Calu3 (cell line): ENCODE measurements around the gene SPSB2. TPM values are rescaled to one million over a fixed set of nuclear protein-coding genes. Genes with fewer than 3 reads are reported as not detected.

Source experiments
- BruUV-seq: library from RNA; stranded (reverse); fragments of 400-500 nt; replicated peaks from 2 replicates; lab custom pipeline; 2021; lab: Mats Ljungman, UMichigan
- CTCF ChIA-PET: fragments of 300-600 bp; sonication (Branson Sonifier 250); formaldehyde crosslinking; loops from one replicate; lab custom pipeline; 2022; ENCODE audit warnings: antibody characterized with exemption; lab: Charles Lee
- DNase-seq: peaks from one replicate; pipeline ENCODE4 v3.0.0; 2022
- H3K27ac Mint-ChIP-seq: one replicate; pipeline ENCODE4 v1.8.0; 2022; ENCODE audit warnings: mixed read lengths; ENCODE audit not compliant: unreplicated experiment
- H3K27me3 Mint-ChIP-seq: one replicate; pipeline ENCODE4 v1.8.0; 2022; ENCODE audit warnings: mixed read lengths; ENCODE audit not compliant: unreplicated experiment
- H3K36me3 Mint-ChIP-seq: one replicate; pipeline ENCODE4 v1.8.0; 2022; ENCODE audit warnings: mild to moderate bottlenecking, moderate library complexity, mixed read lengths; ENCODE audit not compliant: insufficient read depth, unreplicated experiment
- H3K4me1 Mint-ChIP-seq: one replicate; pipeline ENCODE4 v1.8.0; 2022; ENCODE audit warnings: mild to moderate bottlenecking, low read depth, mixed read lengths; ENCODE audit not compliant: unreplicated experiment
- H3K4me3 Mint-ChIP-seq: one replicate; pipeline ENCODE4 v1.8.0; 2022; ENCODE audit warnings: mild to moderate bottlenecking, low read depth, moderate library complexity, mixed read lengths; ENCODE audit not compliant: unreplicated experiment
- H3K9me3 Mint-ChIP-seq: one replicate; pipeline ENCODE4 v1.8.0; 2022; ENCODE audit warnings: low read depth, mixed read lengths; ENCODE audit not compliant: unreplicated experiment
- intact Hi-C: fragments of 100-400 bp; cut with micrococcal nuclease; formaldehyde crosslinking; loops from one replicate; pipeline ENCODE4 v1.10.0; 2022; ENCODE audit not compliant: unreplicated experiment
- total RNA-seq: library from RNA; stranded (reverse); gene quantifications from 2 replicates; pipeline ENCODE4 v1.2.3, GENCODE V29; 2022
- TF ChIP-seq, protein P1 (sequence below): fragments of 200-600 bp; IDR thresholded peaks from one replicate; pipeline ENCODE4 v1.8.0; 2022; ENCODE audit warnings: antibody characterized with exemption; ENCODE audit not compliant: unreplicated experiment

SPSB2 gene
- total RNA-seq, 1 experiment from 2014 or later = 18.0 TPM

DNA sequence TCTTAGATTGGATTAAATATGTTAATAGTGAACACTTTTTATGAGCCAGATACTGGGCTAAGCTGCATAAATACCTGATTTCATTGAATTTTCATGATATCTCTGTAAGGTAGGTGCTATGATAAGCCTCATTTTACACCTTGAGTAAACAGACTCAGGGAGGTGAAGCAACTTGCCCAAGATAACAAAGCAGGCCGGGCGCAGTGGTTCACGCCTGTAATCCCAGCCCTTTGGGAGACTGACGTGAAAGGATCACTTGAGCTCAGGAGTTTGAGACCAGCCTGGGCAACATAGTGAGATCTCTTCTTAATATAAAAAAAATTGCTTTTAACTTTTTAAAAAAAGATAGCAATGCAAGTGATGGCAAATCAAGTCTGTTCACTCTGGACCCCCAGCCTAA, 31.0 kb downstream of the SPSB2 start:
- H3K27ac Mint-ChIP-seq = no peak overlapping the region
- TF ChIP-seq, protein P1, sequence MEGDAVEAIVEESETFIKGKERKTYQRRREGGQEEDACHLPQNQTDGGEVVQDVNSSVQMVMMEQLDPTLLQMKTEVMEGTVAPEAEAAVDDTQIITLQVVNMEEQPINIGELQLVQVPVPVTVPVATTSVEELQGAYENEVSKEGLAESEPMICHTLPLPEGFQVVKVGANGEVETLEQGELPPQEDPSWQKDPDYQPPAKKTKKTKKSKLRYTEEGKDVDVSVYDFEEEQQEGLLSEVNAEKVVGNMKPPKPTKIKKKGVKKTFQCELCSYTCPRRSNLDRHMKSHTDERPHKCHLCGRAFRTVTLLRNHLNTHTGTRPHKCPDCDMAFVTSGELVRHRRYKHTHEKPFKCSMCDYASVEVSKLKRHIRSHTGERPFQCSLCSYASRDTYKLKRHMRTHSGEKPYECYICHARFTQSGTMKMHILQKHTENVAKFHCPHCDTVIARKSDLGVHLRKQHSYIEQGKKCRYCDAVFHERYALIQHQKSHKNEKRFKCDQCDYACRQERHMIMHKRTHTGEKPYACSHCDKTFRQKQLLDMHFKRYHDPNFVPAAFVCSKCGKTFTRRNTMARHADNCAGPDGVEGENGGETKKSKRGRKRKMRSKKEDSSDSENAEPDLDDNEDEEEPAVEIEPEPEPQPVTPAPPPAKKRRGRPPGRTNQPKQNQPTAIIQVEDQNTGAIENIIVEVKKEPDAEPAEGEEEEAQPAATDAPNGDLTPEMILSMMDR = no peak
- no peaks in the 10 kb centered on the region for H3K9me3 Mint-ChIP-seq
- CTCF ChIA-PET = no interaction called here
- H3K4me1 Mint-ChIP-seq = no peaks in the 10 kb centered on the region
- BruUV-seq = no TSS peak
- peaks cover under 1% of the 10 kb centered on the region for H3K36me3 Mint-ChIP-seq
- intact Hi-C loops = no loop called here
- no peak overlapping the region for H3K4me3 Mint-ChIP-seq
- H3K27me3 Mint-ChIP-seq = peaks cover 51% of the 10 kb centered on the region
- DNase-seq = no peak

DNA sequence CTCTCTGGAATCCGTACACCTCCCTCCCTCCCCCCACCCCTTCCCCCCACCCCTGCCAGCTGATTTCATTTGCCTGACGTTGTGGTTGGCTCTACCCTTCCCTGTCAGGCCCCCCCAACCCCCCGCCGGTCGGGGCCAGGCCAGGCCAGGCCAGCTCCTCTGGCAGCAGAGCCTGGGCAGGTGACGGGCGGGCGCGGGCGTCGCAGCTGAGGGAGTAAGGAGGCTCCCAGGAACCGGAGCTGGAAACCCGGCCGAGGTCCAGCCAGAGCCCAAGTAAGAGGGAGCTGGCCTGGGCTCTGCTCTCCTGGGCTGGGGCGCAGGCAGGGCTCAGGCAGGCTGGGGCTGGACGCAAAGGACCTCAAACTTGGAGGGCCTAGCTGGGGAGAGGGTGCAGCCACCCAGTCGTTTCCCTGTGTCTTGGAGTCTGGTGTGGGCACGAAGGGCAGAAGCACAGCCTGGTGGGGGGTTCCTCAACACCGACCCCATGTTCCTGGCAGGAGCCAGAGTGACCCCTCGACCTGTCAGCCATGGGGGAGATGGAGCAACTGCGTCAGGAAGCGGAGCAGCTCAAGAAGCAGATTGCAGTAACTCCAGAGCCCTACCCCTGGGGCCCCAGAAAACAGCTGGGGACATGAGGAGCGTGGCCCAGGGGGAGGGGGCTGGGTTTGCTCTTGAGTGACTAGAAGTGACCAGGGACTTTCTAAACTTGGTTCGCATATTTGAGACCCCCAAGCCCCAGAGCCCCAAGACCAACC, 32.2 kb downstream of the SPSB2 start, which contains the start of gene GNB3:
Gene GNB3, plus strand, starts transcription at position 165 of the 755 bp plus-strand sequence. Its CDS starts 363 bp downstream, at position 528.
- DNase-seq = no peak
- H3K9me3 Mint-ChIP-seq = no peaks in the 10 kb centered on the region
- H3K27ac Mint-ChIP-seq = no peak within 1 kb of the TSS
- peaks cover 62% of the 10 kb centered on the region for H3K27me3 Mint-ChIP-seq
- no peak within 1 kb of the TSS for H3K4me3 Mint-ChIP-seq
- BruUV-seq = no TSS peak
- CTCF ChIA-PET = interaction anchor here (0.6 to 2.5 kb wide), 3 partner anchors 11 to 1671 kb away, joined by 3 to 10 read pairs (median 3); partner anchors contain the start of genes CDCA3 and USP5
- TF ChIP-seq, protein P1 = no peak
- H3K36me3 Mint-ChIP-seq = peaks cover 4% of the 10 kb centered on the region
- peaks cover under 1% of the 10 kb centered on the region for H3K4me1 Mint-ChIP-seq
- intact Hi-C loops = no loop called here

DNA sequence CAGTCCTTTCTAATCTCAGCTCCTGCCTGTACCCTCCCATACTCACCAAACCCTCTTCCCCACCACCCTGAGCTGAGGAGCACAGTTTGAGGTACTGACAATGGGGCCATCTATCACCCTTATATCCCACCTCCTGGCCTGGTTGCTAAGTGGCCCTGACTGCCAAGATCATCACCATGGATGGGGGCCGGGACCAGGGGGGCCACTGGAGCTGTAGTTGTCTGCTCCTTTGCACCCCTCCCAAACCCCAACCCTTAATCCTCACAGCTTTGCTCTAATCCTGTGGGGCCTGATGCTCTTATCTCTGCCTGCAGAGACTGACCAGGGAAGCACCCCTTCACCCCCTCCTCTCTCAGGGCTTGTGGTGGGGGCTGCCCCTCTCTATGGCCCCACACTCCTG, 32.8 kb downstream of the SPSB2 start:
- Mint-ChIP-seq H3K4me1 (peaks cover 7% of the 10 kb centered on the region), H3K9me3 (no peaks in the 10 kb centered on the region), H3K27ac (no peak overlapping the region), H3K27me3 (peaks cover 63% of the 10 kb centered on the region), H3K36me3 (peaks cover 4% of the 10 kb centered on the region), H3K4me3 (no peak overlapping the region)
- CTCF ChIA-PET = interaction anchor here (2.5 kb wide), 1 partner anchor 11 kb away, joined by 10 read pairs; the partner anchor contains the start of genes CDCA3 and USP5
- BruUV-seq = no TSS peak
- no peak for DNase-seq
- TF ChIP-seq, protein P1 = no peak
- intact Hi-C loops = no loop called here

DNA sequence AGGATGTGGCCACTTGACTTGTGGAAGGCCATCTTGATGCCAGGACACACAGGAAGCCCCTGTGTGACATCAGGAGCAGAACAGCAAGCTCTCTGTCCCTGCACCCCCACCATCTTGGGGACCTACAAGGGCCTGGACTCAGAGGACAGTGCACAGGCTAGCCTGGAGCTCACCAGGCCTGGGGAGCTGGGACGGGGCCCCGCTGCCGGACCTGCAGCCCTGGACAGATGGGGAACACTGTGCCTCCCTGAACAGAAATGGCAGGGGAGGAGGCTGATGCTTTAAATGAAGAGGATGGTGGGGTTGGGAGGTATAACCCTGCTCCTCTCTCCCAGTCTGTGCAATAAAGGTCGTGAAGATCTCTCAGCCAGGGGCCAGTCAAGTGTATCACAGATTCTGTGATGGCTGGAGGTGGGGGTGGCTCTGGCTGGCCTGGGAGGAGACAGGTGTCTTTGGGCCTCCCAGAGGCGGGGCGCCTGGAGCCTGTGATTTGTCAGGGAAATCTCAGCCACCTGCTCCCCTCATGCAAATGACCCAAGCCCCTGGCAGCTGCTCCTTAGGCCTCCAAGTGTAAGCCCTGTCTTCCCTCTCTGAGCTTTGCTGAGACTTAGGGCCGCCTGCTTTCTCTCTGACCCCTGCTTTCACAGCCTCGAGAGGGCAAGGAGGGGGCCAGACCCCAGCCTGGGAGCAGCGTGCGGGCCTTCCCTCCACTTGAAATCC, 33.5 kb downstream of the SPSB2 start:
- Mint-ChIP-seq H3K4me3 (no peak overlapping the region), H3K27me3 (peaks cover 67% of the 10 kb centered on the region), H3K4me1 (peaks cover 13% of the 10 kb centered on the region), H3K9me3 (no peaks in the 10 kb centered on the region), H3K36me3 (peaks cover 4% of the 10 kb centered on the region), H3K27ac (no peak overlapping the region)
- no TSS peak for BruUV-seq
- intact Hi-C loops = no loop called here
- TF ChIP-seq, protein P1 = no peak
- no peak for DNase-seq
- CTCF ChIA-PET = interaction anchor here (2.5 kb wide), 1 partner anchor 12 kb away, joined by 10 read pairs; the partner anchor contains the start of genes CDCA3 and USP5
